Spleen (tissue), 11 donors: ENCODE results near the gene DMRT1. TPM values are rescaled to one million over a fixed set of nuclear protein-coding genes. Genes with fewer than 3 reads are reported as not detected.

Source experiments
- DNase-seq: peaks from one replicate; pipeline ENCODE4 v3.0.0-alpha.2; 2020
- H3K27ac ChIP-seq, 8 donors: fragments of 200-600 bp; sonication (generic) in 7 of 8; 1 replicate in 4 of 8; 2 replicates in 4 of 8; pipeline versions ENCODE4 v1.5.0 to v1.8.0; 2016 to 2021; ENCODE audit warnings: inconsistent platforms in 4 of 8, mild to moderate bottlenecking in 4 of 8, moderate library complexity in 1 of 8
- H3K27me3 ChIP-seq, 7 donors: fragments of 200-600 bp; sonication (generic) in 6 of 7; replicated peaks in 1 of 7; 1 replicate in 4 of 7; 2 replicates in 3 of 7; pipeline versions ENCODE4 v1.5.0 to v1.8.0; 2016 to 2021; ENCODE audit warnings: inconsistent platforms in 3 of 7, mild to moderate bottlenecking in 1 of 7
- H3K36me3 ChIP-seq, 6 donors: fragments of 200-600 bp; sonication (generic) in 5 of 6; 1 replicate in 4 of 6; 2 replicates in 2 of 6; pipeline versions ENCODE4 v1.5.0 to v1.8.0; 2016 to 2021; ENCODE audit warnings: inconsistent platforms in 2 of 6
- H3K4me1 ChIP-seq, 6 donors: fragments of 200-600 bp; sonication (generic) in 5 of 6; 1 replicate in 3 of 6; 2 replicates in 3 of 6; pipeline versions ENCODE4 v1.5.0 to v1.8.0; 2016 to 2021; ENCODE audit warnings: inconsistent platforms in 3 of 6
- H3K4me3 ChIP-seq, 8 donors: fragments of 200-600 bp; sonication (generic) in 7 of 8; 1 replicate in 4 of 8; 2 replicates in 4 of 8; pipeline versions ENCODE4 v1.5.0 to v1.8.0; 2016 to 2021; ENCODE audit warnings: inconsistent platforms in 4 of 8, mild to moderate bottlenecking in 4 of 8, moderate library complexity in 2 of 8
- H3K9me3 ChIP-seq, 8 donors: fragments of 200-600 bp; sonication (generic) in 7 of 8; 1 replicate in 4 of 8; 2 replicates in 4 of 8; pipeline versions ENCODE4 v1.5.0 to v1.8.0; 2016 to 2021; ENCODE audit warnings: inconsistent platforms in 4 of 8
- POLR2A ChIP-seq, 3 donors: fragments of 450-650 bp; IDR thresholded peaks; one replicate each; pipeline ENCODE4 v1.5.1; 2017; ENCODE audit warnings: antibody characterized with exemption in 3 of 3, mild to moderate bottlenecking in 1 of 3
- POLR2AphosphoS5 ChIP-seq, 3 donors: sonication (generic); formaldehyde crosslinking; IDR thresholded peaks; one replicate each; pipeline ENCODE4 v1.5.1; 2017; ENCODE audit warnings: antibody characterized with exemption in 3 of 3
- WGBS, 5 donors: extraction: QIAGEN DNeasy Blood & Tissue Kit in 3 of 5; methylation state at CpG; one replicate each; pipeline versions ENCODE4 v1.1.5 to v1.1.7; 2013 to 2018; 5-methylcytosine and 5-hydroxymethylcytosine counted together
- intact Hi-C: fragments of 100-400 bp; cut with DNase I; formaldehyde crosslinking; loops from one replicate; pipeline ENCODE4 v1.15.0; 2023; ENCODE audit warnings: low total_unique reads
- polyA plus RNA-seq, 3 donors: library from polyadenylated mRNA; stranded (reverse); fragments of 200-250 nt; gene quantifications; one replicate each; pipeline ENCODE4 v1.2.1, GENCODE V29; 2013
- total RNA-seq, 7 donors: library from RNA; depleted of rRNA in 3 of 7; stranded (reverse); fragments of >200 nt in 3 of 7; fragmentation: NEBNext Ultra II Directional in 4 of 7; extraction: Animal tissue kit (Norgen Biotek cat#: 25700) in 4 of 7; gene quantifications; one replicate each; pipeline versions ENCODE4 v1.1.0 to v1.2.1, GENCODE V29; 2016 to 2021
- TF ChIP-seq, protein P1 (sequence below), 11 experiments: fragments of 200-600 bp in 7 of 11; fragments of 450-650 bp in 4 of 11; sonication (generic) in 4 of 11; IDR thresholded peaks in 8 of 11; conservative IDR thresholded peaks in 3 of 11; 1 replicate in 7 of 11; 2 replicates in 4 of 11; pipeline versions ENCODE4 v1.4.0 to v1.8.0; 2016 to 2021; ENCODE audit warnings: antibody characterized with exemption in 11 of 11, inconsistent platforms in 4 of 11, mild to moderate bottlenecking in 1 of 11
- donor health status: healthy with polysubstance abuse.
- donor health status: DM: no; HTN: no; CAD: no; lungs with moderate emphysema.
- donor health status: DM: no; HTN: no; CAD: no.
- donor health status: Bipolar disorder and iron deficiency.
- donor health status: healthy.
- donor health status: DM: no; HTN: no; CAD: no.
- donor health status: DM: yes; HTN: yes; CAD: no.

Gene DMRT1
- total and polyA plus RNA-seq, 10 donors = not detected

DNA sequence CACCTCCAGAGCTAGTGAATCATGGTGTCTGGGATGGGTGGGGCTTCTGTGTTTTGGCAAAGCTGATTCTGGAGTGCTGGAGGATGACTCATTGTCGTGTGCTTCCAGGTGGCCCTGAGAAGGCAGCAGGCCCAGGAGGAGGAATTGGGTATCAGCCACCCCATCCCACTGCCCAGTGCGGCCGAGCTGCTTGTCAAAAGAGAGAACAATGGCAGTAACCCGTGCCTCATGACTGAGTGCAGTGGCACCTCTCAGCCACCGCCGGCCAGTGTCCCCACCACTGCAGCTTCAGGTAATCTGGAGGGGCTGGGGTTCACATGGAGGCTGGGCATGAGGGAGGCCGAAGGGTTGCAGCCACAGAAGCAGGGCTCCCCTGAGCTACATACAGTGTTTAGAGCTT lies 5.4 kb downstream of the DMRT1 start:
- no peak for DNase-seq
- WGBS, 5 donors = 61 to 72% (median 63%) methylated on average over 7 of the region's 7 CpGs
- Histone ChIP-seq H3K36me3 (no peaks in the 10 kb centered on the region), H3K4me3 (no peak overlapping the region), H3K27ac (no peak overlapping the region), H3K9me3 (no peaks in the 10 kb centered on the region), H3K27me3 (peaks cover 3 to 97% (median 50%) of the 10 kb centered on the region in 7 donors), H3K4me1 (peaks cover under 1 to 19% (median 11%) of the 10 kb centered on the region in 6 donors)
- intact Hi-C loops = no loop called here
- TF ChIP-seq POLR2AphosphoS5 (IDR thresholded peaks at IDR 0.05) = no peak
- TF ChIP-seq POLR2A (IDR thresholded peaks at IDR 0.05) = no peak
- TF ChIP-seq, protein P1, sequence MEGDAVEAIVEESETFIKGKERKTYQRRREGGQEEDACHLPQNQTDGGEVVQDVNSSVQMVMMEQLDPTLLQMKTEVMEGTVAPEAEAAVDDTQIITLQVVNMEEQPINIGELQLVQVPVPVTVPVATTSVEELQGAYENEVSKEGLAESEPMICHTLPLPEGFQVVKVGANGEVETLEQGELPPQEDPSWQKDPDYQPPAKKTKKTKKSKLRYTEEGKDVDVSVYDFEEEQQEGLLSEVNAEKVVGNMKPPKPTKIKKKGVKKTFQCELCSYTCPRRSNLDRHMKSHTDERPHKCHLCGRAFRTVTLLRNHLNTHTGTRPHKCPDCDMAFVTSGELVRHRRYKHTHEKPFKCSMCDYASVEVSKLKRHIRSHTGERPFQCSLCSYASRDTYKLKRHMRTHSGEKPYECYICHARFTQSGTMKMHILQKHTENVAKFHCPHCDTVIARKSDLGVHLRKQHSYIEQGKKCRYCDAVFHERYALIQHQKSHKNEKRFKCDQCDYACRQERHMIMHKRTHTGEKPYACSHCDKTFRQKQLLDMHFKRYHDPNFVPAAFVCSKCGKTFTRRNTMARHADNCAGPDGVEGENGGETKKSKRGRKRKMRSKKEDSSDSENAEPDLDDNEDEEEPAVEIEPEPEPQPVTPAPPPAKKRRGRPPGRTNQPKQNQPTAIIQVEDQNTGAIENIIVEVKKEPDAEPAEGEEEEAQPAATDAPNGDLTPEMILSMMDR (IDR thresholded peaks at IDR 0.05 in 8 of 11, conservative IDR thresholded peaks at IDR 0.05 in 3 of 11) = no peak

DNA sequence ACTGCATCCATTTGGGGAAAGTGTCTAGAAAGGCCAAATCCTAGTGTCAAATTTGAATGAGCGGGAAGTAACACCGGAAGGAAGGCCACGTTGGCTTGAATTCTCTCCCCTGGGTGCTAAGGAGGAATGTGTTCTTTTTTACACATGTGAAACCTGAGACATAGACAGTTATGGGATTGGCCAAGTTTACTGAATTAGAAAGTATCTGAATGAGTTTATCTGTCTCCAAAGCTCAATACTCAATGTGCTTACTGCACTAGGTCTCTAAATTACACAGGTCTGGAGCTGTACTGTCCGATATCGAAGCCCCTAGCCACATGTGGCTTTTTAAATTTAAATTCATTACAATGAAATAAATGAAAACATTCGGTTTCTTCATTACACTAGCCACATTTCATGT lies 6.0 kb downstream of the DMRT1 start:
- intact Hi-C loops = no loop called here
- Histone ChIP-seq H3K36me3 (no peaks in the 10 kb centered on the region), H3K27me3 (peaks cover 3 to 92% (median 43%) of the 10 kb centered on the region in 7 donors), H3K27ac (no peak overlapping the region), H3K4me1 (peaks cover 0 to 13% (median 8%) of the 10 kb centered on the region in 6 donors), H3K9me3 (no peaks in the 10 kb centered on the region), H3K4me3 (no peak overlapping the region)
- no peak for TF ChIP-seq POLR2AphosphoS5 (IDR thresholded peaks at IDR 0.05)
- TF ChIP-seq, protein P1 (IDR thresholded peaks at IDR 0.05 in 8 of 11, conservative IDR thresholded peaks at IDR 0.05 in 3 of 11) = no peak
- no peak for TF ChIP-seq POLR2A (IDR thresholded peaks at IDR 0.05)
- 35 to 64% (median 42%) methylated on average over 6 of the region's 6 CpGs for WGBS, 5 donors
- no peak for DNase-seq

DNA sequence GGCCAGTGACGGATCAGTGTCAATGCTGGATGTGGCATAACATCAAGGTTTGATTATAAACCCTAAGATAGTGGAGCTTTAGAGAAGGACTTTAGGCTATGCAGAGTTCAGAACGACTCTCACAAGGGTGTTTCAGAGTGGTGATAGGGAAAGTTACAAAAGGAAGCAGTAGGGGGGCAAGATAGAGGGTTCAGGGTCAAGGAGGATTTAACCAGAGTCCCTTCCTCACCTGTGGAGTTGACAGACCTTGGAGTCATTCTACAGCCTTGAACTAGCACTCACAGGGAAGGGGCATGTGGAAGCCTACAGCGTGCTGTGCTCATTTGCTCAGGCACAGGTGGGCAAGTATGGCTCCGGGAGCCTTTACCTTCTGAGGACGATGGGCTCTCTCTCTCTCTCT lies 7.9 kb downstream of the DMRT1 start:
- 60 to 79% (median 72%) methylated on average over 5 of the region's 5 CpGs for WGBS, 5 donors
- no peak for DNase-seq
- H3K27ac ChIP-seq = no peak overlapping the region
- intact Hi-C loops = no loop called here
- H3K4me1 ChIP-seq = no peaks in the 10 kb centered on the region
- H3K36me3 ChIP-seq = no peaks in the 10 kb centered on the region
- no peak overlapping the region for H3K4me3 ChIP-seq
- H3K9me3 ChIP-seq = no peaks in the 10 kb centered on the region
- TF ChIP-seq, protein P1 (IDR thresholded peaks at IDR 0.05 in 8 of 11, conservative IDR thresholded peaks at IDR 0.05 in 3 of 11) = no peak
- TF ChIP-seq POLR2A (IDR thresholded peaks at IDR 0.05) = no peak
- TF ChIP-seq POLR2AphosphoS5 (IDR thresholded peaks at IDR 0.05) = no peak
- peaks cover 0 to 88% (median 31%) of the 10 kb centered on the region in 7 donors for H3K27me3 ChIP-seq

DNA sequence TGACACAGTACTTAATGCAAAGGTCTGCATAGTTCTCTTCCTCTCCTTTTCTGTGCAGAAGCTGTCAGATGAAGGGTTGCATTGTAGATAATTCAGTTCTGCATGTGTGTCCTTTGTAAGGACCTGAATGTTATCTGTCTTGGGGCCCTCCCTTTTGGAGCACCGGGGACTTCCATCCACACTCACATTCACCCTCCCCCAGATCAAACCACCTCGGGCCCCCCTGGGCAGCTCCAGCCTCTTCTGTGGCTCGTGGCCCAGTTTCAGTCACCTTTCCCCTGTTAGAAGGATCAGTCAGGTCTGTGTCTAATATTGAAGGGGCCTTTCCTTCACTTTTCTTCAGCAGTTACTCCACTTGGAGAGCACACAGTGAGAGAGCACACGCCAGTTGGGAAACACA lies 11.0 kb downstream of the DMRT1 start:
- Histone ChIP-seq H3K27me3 (peaks cover 0 to 86% (median 3%) of the 10 kb centered on the region in 7 donors), H3K27ac (no peak overlapping the region), H3K36me3 (no peaks in the 10 kb centered on the region), H3K4me1 (no peaks in the 10 kb centered on the region), H3K4me3 (no peak overlapping the region), H3K9me3 (no peaks in the 10 kb centered on the region)
- no peak for DNase-seq
- WGBS, 5 donors = 41 to 63% (median 55%) methylated on average over 4 of the region's 4 CpGs
- TF ChIP-seq, protein P1 (IDR thresholded peaks at IDR 0.05 in 8 of 11, conservative IDR thresholded peaks at IDR 0.05 in 3 of 11) = no peak
- TF ChIP-seq POLR2A (IDR thresholded peaks at IDR 0.05) (no peak), POLR2AphosphoS5 (IDR thresholded peaks at IDR 0.05) (no peak)
- intact Hi-C loops = no loop called here
